ENCODE data around the gene LRFN3. TPM values are rescaled to one million over a fixed set of nuclear protein-coding genes. Genes with fewer than 3 reads are reported as not detected.
A peak's percentile ranks its signal among the peaks of the same experiment; 100 is the strongest.

The LRFN3 gene
- total and polyA plus RNA-seq, 10 donors: 0.76 to 18.2 (median 9.1) TPM

DNA sequence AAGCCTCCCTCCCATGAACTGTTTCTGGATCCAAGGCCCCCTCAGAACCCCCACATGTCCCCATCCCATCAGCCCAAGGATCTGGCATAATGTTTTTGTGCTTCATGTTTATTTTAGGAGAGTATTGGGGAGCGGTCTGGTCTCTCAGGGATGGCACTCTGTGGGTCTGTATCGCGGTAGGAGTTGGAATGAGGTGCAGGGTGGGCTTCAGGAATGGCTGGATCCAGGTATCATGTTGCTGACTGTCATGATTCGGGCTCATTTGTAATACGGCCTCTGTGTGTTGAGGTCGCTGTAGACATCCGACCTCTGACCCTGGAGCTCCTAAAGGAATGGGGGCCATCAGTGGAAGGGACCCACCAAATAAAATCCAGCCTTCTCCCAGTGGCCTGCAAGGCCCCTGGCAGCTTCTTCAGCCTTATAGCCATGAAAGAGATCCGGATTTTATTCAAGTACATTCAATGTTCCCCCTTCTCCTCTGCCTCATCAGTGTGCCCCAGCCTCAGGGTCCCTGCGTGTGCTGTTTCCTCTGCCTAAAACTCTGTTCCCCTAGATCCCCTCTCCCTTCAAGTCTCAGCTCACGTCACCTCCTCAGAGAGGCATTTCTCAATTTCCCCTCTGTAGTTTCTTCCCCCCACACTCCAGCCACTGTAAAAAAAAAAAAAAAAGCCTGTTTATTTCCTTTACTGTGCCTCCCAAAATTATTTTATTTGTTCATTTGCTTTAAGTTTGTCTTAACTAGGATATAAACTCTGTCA, 31.7 kb upstream of the LRFN3 start:
- Histone ChIP-seq H3K9me3 (no peaks in the 10 kb centered on the region), H3K36me3 (peaks cover 0 to 19% (median 0%) of the 10 kb centered on the region in 6 donors), H3K27me3 (replicated peaks in 1 of 7) (no peaks in the 10 kb centered on the region), H3K4me1 (peaks cover 19 to 90% (median 58%) of the 10 kb centered on the region in 6 donors), H3K4me3 (peak overlapping the region in 1 of 8 donors; percentile 89), H3K27ac (peak overlapping the region; percentile 86 to 99 (median 96))
- TF ChIP-seq POLR2A (IDR thresholded peaks at IDR 0.05) (no peak), CTCF (IDR thresholded peaks at IDR 0.05 in 8 of 11, conservative IDR thresholded peaks at IDR 0.05 in 3 of 11) (no peak), POLR2AphosphoS5 (IDR thresholded peaks at IDR 0.05) (peak in 1 of 3 donors; percentile 74)
- DNase-seq: no peak
- intact Hi-C loops (cut with DNase I; ENCODE audit: low total_unique reads): no loop called here
- WGBS, 5 donors: 71 to 80% (median 78%) methylated on average over 10 of the region's 10 CpGs

GRCh38 chr19:35905178-35905727, 30.9 kb upstream of the LRFN3 start:
- no peaks in the 10 kb centered on the region for H3K27me3 ChIP-seq (replicated peaks in 1 of 7)
- DNase-seq: no peak
- WGBS, 5 donors: 64 to 81% (median 72%) methylated on average over 6 of the region's 6 CpGs
- H3K4me3 ChIP-seq: peak overlapping the region in 3 of 8 donors; percentile 0 to 89 (median 2)
- intact Hi-C loops (cut with DNase I; ENCODE audit: low total_unique reads): no loop called here
- peak overlapping the region; percentile 0 to 99 (median 96) for H3K27ac ChIP-seq
- peaks cover 19 to 98% (median 65%) of the 10 kb centered on the region in 6 donors for H3K4me1 ChIP-seq
- peaks cover 0 to 19% (median 0%) of the 10 kb centered on the region in 6 donors for H3K36me3 ChIP-seq
- no peaks in the 10 kb centered on the region for H3K9me3 ChIP-seq
- TF ChIP-seq POLR2A (IDR thresholded peaks at IDR 0.05) (no peak), POLR2AphosphoS5 (IDR thresholded peaks at IDR 0.05) (no peak), CTCF (IDR thresholded peaks at IDR 0.05 in 8 of 11, conservative IDR thresholded peaks at IDR 0.05 in 3 of 11) (no peak)

GRCh38 chr19:35907377-35907745, 28.8 kb upstream of the LRFN3 start:
- Histone ChIP-seq H3K9me3 (no peaks in the 10 kb centered on the region), H3K4me1 (peaks cover 5 to 100% (median 61%) of the 10 kb centered on the region in 6 donors), H3K4me3 (peak overlapping the region in 7 of 8 donors; percentile 26 to 89 (median 43)), H3K27me3 (replicated peaks in 1 of 7) (no peaks in the 10 kb centered on the region), H3K36me3 (peaks cover 0 to 19% (median 0%) of the 10 kb centered on the region in 6 donors), H3K27ac (peak overlapping the region in 7 of 8 donors; percentile 81 to 99 (median 96))
- TF ChIP-seq CTCF (IDR thresholded peaks at IDR 0.05 in 8 of 11, conservative IDR thresholded peaks at IDR 0.05 in 3 of 11) (no peak), POLR2AphosphoS5 (IDR thresholded peaks at IDR 0.05) (no peak), POLR2A (IDR thresholded peaks at IDR 0.05) (no peak)
- intact Hi-C loops (cut with DNase I; ENCODE audit: low total_unique reads): no loop called here
- 52 to 69% (median 66%) methylated on average over 10 to 12 of the region's 12 CpGs for WGBS, 5 donors
- peak; percentile 82 for DNase-seq

GRCh38 chr19:35908010-35908441, 28.1 kb upstream of the LRFN3 start, which contains the start of gene TYROBP:
Gene TYROBP (minus strand): TSS chr19:35908295. CDS start chr19:35908228, 67 bp downstream.
- WGBS, 5 donors: 31 to 46% (median 36%) methylated on average over 9 of the region's 9 CpGs
- DNase-seq: peak; percentile 91
- intact Hi-C loops (cut with DNase I; ENCODE audit: low total_unique reads): no loop called here

More at GRCh38 chr19:35908010-35908441, 28.1 kb upstream of the LRFN3 start, which contains the start of gene TYROBP:
- TF ChIP-seq CTCF (IDR thresholded peaks at IDR 0.05 in 8 of 11, conservative IDR thresholded peaks at IDR 0.05 in 3 of 11) (no peak), POLR2AphosphoS5 (IDR thresholded peaks at IDR 0.05) (peak; percentile 83 to 87 (median 84)), POLR2A (IDR thresholded peaks at IDR 0.05) (peak in 2 of 3 donors; percentile 8 to 12)
- Histone ChIP-seq H3K27me3 (replicated peaks in 1 of 7) (no peaks in the 10 kb centered on the region), H3K27ac (peak within 1 kb of the TSS; percentile 21 to 99 (median 96)), H3K4me3 (peak within 1 kb of the TSS in 7 of 8 donors; percentile 26 to 89 (median 43)), H3K36me3 (peaks cover 0 to 19% (median 0%) of the 10 kb centered on the region in 6 donors), H3K9me3 (no peaks in the 10 kb centered on the region), H3K4me1 (peaks cover 3 to 100% (median 54%) of the 10 kb centered on the region in 6 donors)
